ENCODE measurements around the gene COBLL1.

DNA sequence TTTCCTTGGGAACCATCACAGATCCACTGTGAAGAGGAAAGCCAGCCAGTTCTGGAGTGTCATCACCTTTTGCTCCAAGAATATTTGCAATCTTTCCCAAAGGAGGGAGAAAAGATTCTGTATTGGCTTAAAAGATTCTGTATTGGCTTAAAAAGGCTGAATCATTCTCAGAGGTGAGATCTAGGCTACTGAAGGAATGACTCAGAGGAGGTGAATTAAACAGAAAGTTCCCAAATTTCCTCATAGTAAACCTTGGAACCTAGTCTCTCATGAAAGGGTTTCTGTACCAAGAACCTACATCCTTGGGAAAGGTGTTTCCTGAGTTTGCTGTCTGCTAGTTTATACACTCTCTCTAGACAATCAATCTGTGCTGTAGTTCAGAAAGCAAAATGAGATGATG lies 186.3 kb downstream of the COBLL1 start:
- TF ChIP-seq RAD21 (IDR thresholded peaks at IDR 0.05; ENCODE audit: low read length) (no peak), POLR2A (IDR thresholded peaks at IDR 0.05; ENCODE audit: low read depth, low read length) (no peak), MXI1 (IDR thresholded peaks at IDR 0.05; ENCODE audit: borderline replicate concordance, low read depth, low read length) (no peak), MAFK (IDR thresholded peaks at IDR 0.05; ENCODE audit: low read depth, low read length) (no peak), RFX5 (IDR thresholded peaks at IDR 0.05; ENCODE audit: low read depth, low read length) (no peak)
- TF ChIP-seq, protein P1, sequence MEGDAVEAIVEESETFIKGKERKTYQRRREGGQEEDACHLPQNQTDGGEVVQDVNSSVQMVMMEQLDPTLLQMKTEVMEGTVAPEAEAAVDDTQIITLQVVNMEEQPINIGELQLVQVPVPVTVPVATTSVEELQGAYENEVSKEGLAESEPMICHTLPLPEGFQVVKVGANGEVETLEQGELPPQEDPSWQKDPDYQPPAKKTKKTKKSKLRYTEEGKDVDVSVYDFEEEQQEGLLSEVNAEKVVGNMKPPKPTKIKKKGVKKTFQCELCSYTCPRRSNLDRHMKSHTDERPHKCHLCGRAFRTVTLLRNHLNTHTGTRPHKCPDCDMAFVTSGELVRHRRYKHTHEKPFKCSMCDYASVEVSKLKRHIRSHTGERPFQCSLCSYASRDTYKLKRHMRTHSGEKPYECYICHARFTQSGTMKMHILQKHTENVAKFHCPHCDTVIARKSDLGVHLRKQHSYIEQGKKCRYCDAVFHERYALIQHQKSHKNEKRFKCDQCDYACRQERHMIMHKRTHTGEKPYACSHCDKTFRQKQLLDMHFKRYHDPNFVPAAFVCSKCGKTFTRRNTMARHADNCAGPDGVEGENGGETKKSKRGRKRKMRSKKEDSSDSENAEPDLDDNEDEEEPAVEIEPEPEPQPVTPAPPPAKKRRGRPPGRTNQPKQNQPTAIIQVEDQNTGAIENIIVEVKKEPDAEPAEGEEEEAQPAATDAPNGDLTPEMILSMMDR (conservative IDR thresholded peaks at IDR 0.05; ENCODE audit: low read depth, low read length): no peak
